HG03520 (cell line): Measurements from ENCODE around the gene POU2F2.
"Not testable (repeated sequence)": the region's sequence is repeated elsewhere in the genome, so short reads cannot be mapped to it uniquely, and the experiment has no call there.

Experiments used
- ATAC-seq: cut with Tn5 transposase; IDR thresholded peaks from one replicate; pipeline ENCODE4 v1.9.1; 2021; ENCODE audit warnings: mild to moderate bottlenecking, moderate library complexity; ENCODE audit not compliant: unreplicated experiment

The POU2F2 gene

GRCh38 chr19:42065051-42065450 lies 67.2 kb downstream of the POU2F2 start:
- ATAC-seq = no peak

DNA sequence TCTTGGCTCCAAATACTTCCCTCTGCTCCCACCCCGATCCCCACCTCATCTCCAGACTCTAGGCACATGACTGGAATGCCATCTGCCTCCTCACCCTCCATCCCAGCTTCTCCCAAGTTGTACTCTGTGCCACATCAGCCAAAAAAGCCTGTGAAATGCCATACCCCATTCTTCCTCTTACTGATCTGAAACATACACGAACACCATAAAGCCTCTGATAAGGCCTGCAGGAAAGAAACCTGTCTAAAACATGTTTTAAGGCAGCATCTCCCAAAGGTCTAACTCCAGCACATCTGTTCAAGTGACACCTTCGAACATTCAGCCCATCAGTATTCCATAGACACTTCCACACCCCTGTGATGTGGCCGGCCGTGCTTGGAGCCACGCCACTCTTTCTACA lies 67.8 kb downstream of the POU2F2 start:
- no peak for ATAC-seq

DNA sequence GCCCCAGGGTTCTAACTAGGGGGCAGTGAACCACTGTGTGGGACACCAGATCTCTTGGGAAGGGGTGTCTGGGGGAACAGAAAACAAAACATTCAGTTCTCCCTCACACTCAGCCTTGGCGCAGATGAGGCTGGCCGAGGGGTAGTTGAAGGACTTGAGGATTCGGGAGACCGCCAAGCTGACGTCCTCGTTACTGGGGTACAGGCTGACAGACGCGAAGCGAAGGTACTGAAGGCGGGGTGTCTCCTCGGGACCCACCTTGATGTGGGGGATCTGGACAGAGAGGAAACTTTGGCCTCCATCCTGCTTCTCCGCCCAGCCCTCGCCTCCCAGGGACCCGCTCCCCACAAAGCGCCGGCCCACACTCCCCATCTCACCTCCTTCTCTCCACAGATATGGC lies 69.9 kb downstream of the POU2F2 start:
- ATAC-seq = no peak

DNA sequence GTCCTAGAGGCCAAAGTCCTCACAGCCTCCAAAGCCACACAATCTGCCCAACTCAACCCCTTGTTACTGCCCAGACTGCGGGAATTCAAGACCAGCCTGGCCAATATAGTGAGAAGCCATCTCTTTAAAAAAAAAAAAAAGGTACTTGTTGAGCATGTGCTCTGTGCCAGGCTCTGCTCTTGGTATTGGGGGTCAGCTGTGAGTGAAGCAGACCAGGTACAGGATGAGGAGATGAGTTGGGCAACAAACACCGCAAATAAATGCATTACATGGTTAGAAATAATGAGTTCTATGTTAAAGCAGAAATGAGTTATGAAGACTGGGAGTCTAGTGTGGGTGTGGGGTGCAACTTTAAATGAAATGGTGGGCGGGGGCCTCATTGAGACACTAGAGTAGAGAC lies 72.1 kb downstream of the POU2F2 start:
- ATAC-seq = no peak

DNA sequence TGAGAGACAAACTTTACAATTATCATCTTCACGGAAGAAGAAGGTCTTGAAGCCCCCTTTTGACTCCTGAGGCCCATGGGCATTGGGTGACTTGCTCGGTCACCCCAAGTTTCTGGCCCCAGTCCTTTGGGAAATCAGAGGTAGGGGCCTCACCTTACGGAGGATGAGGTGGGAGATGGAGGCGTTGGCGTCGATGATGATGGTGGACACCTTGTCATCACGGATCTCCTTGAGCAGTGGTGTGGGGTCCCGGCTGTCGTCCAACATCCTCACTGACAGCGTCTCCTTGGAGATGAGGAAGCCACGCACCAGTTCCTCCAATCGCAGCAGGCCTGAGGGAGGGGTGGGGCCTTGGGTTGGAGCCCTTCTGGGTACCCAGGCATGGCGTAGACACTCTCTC lies 73.0 kb downstream of the POU2F2 start:
- ATAC-seq = no peak

- ATAC-seq = no peak
Measured at GRCh38 chr19:42057846-42058245, 74.4 kb downstream of the POU2F2 start.

DNA sequence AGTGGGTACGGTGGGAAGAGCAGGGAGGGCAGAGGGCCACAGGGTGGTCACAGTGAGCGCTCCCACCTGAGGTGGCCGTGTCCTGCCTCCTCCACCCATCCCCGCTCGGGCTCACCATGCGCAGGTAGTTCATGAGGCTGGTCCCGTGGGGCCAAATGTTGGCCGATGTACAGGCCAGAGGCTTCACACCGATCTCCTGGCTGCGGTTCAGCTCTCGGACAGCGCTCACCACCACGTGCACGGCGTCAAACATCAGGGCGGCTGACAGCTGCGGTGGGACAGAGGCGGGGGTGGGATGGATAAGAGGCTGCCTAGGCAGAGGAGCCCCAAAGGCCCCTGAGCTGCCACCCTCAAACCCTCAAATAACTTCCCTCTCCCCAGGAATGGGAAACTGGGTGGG lies 78.0 kb downstream of the POU2F2 start:
- ATAC-seq = no peak

DNA sequence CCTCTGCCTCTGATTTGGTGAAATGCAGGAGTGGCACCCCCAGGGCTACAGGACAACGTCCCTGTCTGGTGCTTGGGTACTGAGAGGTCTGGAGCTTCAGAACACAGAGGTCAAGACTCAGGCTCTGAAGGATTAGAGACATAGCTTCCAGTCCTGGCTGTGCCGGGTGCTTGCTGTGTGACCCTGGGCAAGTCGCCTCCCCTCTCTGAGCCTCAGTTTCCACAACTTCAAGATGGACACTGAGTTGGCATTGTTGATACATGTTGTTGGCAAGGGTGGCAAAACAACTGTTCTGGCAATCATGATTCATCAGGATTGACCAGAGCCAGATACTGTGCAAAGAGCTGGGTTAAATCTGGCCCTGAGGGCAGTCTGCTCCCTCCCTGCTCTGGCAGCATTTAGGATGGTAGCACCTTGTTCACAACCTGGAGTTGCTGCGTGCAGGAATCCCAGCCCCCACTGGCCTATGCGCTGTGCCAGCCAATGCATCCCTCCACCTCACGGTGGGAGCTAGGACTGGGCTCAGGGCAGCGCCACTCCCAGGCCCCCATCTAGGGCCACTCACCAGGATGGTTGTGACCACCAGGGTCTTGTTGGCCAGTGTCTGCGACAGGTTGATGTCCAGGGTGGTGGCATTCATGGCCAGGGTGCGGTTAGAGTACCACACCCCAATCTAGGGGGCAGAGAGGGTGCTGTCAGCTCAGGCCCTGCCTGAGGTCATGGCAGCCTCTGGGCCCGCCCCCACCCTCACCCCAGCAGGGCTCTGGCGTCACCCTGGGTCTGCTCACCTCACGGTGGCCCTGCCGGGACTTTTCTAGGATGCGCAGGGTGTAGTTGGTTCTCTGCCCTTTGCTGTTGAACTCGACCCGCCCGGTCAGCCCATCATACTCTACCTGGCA lies 79.0 kb downstream of the POU2F2 start:
- no peak for ATAC-seq

- ATAC-seq = no peak
Measured at GRCh38 chr19:42052241-42052863, 79.9 kb downstream of the POU2F2 start.

- no peak for ATAC-seq
Measured at GRCh38 chr19:42051166-42052115, 80.8 kb downstream of the POU2F2 start.

DNA sequence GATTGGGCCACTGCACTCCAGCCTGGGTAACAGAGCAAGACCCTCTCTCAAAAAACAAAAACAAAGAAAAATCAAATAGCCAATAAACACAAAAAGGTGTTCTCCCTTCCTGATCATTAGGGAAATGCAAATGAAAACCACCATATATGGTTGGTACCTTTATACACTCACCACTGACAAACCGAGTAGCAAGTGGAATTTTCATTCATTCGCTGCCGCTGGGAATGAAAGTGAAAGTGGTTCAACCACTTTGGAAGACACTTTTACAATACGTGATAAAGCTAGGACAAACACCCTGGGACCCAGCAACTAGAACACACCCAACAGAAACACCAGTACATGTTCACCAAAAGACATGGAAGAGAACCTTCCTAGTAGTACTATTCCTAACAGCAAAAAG lies 83.3 kb downstream of the POU2F2 start:
- no peak for ATAC-seq

DNA sequence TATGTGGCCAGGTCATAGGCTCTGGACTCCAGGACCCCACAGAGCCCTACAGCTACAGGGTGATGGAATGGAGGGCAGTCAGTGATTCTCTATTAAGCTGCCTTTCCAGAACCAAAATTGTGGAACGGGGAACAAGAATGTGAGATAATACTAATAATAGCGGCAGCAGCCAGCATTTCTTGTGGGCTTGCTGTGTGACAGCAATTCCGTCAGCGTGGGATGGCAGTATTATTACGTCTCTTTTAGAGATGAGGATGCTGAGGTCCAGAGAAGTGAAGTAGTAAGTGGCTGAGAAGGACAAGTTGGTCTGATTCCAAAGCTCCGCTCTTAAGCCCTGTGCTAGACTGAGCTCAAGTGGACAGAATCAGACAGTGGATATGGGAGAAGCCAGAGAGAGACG lies 86.7 kb downstream of the POU2F2 start:
- ATAC-seq = no peak

- ATAC-seq = no peak
Measured at GRCh38 chr19:42042455-42043170, 89.6 kb downstream of the POU2F2 start.

DNA sequence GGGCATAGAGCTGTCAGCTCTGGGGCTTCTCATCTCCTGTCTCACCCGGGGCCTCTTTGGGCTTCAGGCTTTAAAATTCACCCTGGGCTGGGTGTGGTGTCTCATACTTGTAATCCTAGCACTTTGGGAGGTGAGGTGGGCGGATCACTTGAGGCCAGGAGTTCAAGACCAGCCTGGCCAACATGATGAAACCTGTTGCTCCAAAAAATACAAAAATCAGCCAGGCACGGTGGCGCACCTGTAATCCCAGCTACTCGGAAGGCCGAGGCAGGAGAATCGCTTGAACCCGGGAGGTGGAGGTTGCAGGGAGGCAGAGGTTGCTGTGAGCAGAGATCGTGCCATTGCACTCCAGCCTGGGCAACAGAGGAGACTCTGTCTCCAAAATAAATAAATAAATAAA lies 91.8 kb downstream of the POU2F2 start:
- not testable (repeated sequence) for ATAC-seq

- ATAC-seq = no peak
Measured at GRCh38 chr19:42040031-42040430, 92.2 kb downstream of the POU2F2 start.

DNA sequence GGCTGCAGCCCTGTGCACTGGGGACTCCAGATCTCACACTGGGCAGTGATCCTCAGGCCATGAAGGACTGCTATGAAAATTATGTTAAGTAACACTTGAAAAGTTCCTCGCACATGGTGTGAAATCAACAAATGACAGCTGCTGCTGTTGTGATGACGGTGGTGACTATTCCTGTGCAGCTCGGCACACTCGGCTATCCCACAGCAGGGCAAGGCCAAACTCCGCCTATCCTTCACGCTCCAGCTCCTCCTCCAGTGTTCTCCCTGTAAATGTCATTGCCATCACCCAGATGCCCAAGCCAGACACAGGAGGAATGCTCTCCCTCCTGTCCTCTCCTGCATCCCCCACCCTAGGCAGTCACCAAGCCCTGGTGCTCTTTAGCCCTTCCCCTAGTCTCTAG lies 93.6 kb downstream of the POU2F2 start:
- ATAC-seq = no peak

DNA sequence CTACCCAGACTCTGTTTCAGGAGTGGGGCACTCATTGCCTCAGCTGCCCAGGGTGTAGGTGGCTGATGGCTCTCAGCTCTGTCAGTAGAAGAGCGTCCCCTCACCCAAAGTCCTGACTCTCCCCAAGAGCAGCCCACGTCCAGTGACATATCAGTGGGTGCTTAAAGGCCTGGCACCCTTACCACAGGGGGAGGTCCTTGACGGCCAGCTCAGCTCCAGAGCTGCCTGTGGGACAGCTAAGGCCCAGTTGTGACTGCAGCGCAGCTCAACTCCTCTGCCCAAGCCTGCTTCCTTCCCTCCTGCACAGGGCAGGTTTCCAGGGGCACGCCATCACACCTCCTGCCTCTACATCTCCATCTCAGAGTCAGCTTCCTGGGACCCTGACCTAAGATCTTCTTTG lies 94.6 kb downstream of the POU2F2 start:
- ATAC-seq = no peak
